Measurements from ENCODE around the gene RASL12.
"Not testable (repeated sequence)": the region's sequence is repeated elsewhere in the genome, so short reads cannot be mapped to it uniquely, and the experiment has no call there.

Gene RASL12

GRCh38 chr15:65081758-65082157 is 14.0 kb upstream of the RASL12 start:
- Histone ChIP-seq H3K9me3 (ENCODE audit: control insufficient read depth in 1 of 2, low read length in 2 of 2) (no peaks in the 10 kb centered on the region), H3K4me3 (ENCODE audit: low read depth in 1 of 2, low read length in 2 of 2) (no peak overlapping the region), H3K36me3 (ENCODE audit: control insufficient read depth in 1 of 2, insufficient read depth in 2 of 2, low read length in 2 of 2) (no peaks in the 10 kb centered on the region), H3K27me3 (ENCODE audit: low read depth, low read length) (no peaks in the 10 kb centered on the region), H3K4me1 (ENCODE audit: control insufficient read depth in 1 of 2, insufficient read depth in 2 of 2, low read length in 2 of 2) (peaks cover 6 to 21% of the 10 kb centered on the region in 2 donors), H3K27ac (ENCODE audit: low read length) (no peak overlapping the region)

- H3K4me1 ChIP-seq (ENCODE audit: control insufficient read depth in 1 of 2, insufficient read depth in 2 of 2, low read length in 2 of 2) = peaks cover 6 to 24% of the 10 kb centered on the region in 2 donors
- no peaks in the 10 kb centered on the region for H3K9me3 ChIP-seq (ENCODE audit: control insufficient read depth in 1 of 2, low read length in 2 of 2)
- H3K27ac ChIP-seq (ENCODE audit: low read length) = no peak overlapping the region
- no peaks in the 10 kb centered on the region for H3K27me3 ChIP-seq (ENCODE audit: low read depth, low read length)
- H3K36me3 ChIP-seq (ENCODE audit: control insufficient read depth in 1 of 2, insufficient read depth in 2 of 2, low read length in 2 of 2) = no peaks in the 10 kb centered on the region
- H3K4me3 ChIP-seq (ENCODE audit: low read depth in 1 of 2, low read length in 2 of 2) = no peak overlapping the region
These were observed 13.5 kb upstream of the RASL12 start for GRCh38 chr15:65081270-65081669.

- Histone ChIP-seq H3K27me3 (ENCODE audit: low read depth, low read length) (no peaks in the 10 kb centered on the region), H3K4me1 (ENCODE audit: control insufficient read depth in 1 of 2, insufficient read depth in 2 of 2, low read length in 2 of 2) (peaks cover 6 to 24% of the 10 kb centered on the region in 2 donors), H3K27ac (ENCODE audit: low read length) (no peak overlapping the region), H3K9me3 (ENCODE audit: control insufficient read depth in 1 of 2, low read length in 2 of 2) (no peaks in the 10 kb centered on the region), H3K4me3 (ENCODE audit: low read depth in 1 of 2, low read length in 2 of 2) (no peak overlapping the region), H3K36me3 (ENCODE audit: control insufficient read depth in 1 of 2, insufficient read depth in 2 of 2, low read length in 2 of 2) (no peaks in the 10 kb centered on the region)
These were observed 11.8 kb upstream of the RASL12 start for GRCh38 chr15:65079580-65079979.

- Histone ChIP-seq H3K36me3 (ENCODE audit: control insufficient read depth in 1 of 2, insufficient read depth in 2 of 2, low read length in 2 of 2) (no peaks in the 10 kb centered on the region), H3K9me3 (ENCODE audit: control insufficient read depth in 1 of 2, low read length in 2 of 2) (no peaks in the 10 kb centered on the region), H3K27me3 (ENCODE audit: low read depth, low read length) (no peaks in the 10 kb centered on the region), H3K4me3 (ENCODE audit: low read depth in 1 of 2, low read length in 2 of 2) (peak overlapping the region in 1 of 2 donors; percentile 18), H3K27ac (ENCODE audit: low read length) (no peak overlapping the region), H3K4me1 (ENCODE audit: control insufficient read depth in 1 of 2, insufficient read depth in 2 of 2, low read length in 2 of 2) (peaks cover 5 to 16% of the 10 kb centered on the region in 2 donors)
These were observed 10.2 kb upstream of the RASL12 start for GRCh38 chr15:65077981-65078352.

- Histone ChIP-seq H3K27me3 (ENCODE audit: low read depth, low read length) (no peaks in the 10 kb centered on the region), H3K36me3 (ENCODE audit: control insufficient read depth in 1 of 2, insufficient read depth in 2 of 2, low read length in 2 of 2) (no peaks in the 10 kb centered on the region), H3K4me1 (ENCODE audit: control insufficient read depth in 1 of 2, insufficient read depth in 2 of 2, low read length in 2 of 2) (peaks cover 0 to 11% of the 10 kb centered on the region in 2 donors), H3K4me3 (ENCODE audit: low read depth in 1 of 2, low read length in 2 of 2) (peak overlapping the region in 1 of 2 donors; percentile 18), H3K9me3 (ENCODE audit: control insufficient read depth in 1 of 2, low read length in 2 of 2) (no peaks in the 10 kb centered on the region), H3K27ac (ENCODE audit: low read length) (no peak overlapping the region)
These were observed 9.6 kb upstream of the RASL12 start for GRCh38 chr15:65077291-65077980.

GRCh38 chr15:65076486-65077290 is 8.9 kb upstream of the RASL12 start, which contains the start of gene KBTBD13:
KBTBD13 (plus strand) TSS chr15:65076746; CDS start chr15:65076816, 70 bp downstream.
- H3K9me3 ChIP-seq (ENCODE audit: control insufficient read depth in 1 of 2, low read length in 2 of 2) = no peaks in the 10 kb centered on the region
- H3K27me3 ChIP-seq (ENCODE audit: low read depth, low read length) = no peaks in the 10 kb centered on the region
- peak within 1 kb of the TSS in 1 of 2 donors; percentile 18 for H3K4me3 ChIP-seq (ENCODE audit: low read depth in 1 of 2, low read length in 2 of 2)
- H3K36me3 ChIP-seq (ENCODE audit: control insufficient read depth in 1 of 2, insufficient read depth in 2 of 2, low read length in 2 of 2) = no peaks in the 10 kb centered on the region
- peaks cover 4 to 12% of the 10 kb centered on the region in 2 donors for H3K4me1 ChIP-seq (ENCODE audit: control insufficient read depth in 1 of 2, insufficient read depth in 2 of 2, low read length in 2 of 2)
- H3K27ac ChIP-seq (ENCODE audit: low read length) = no peak within 1 kb of the TSS

- H3K27me3 ChIP-seq (ENCODE audit: low read depth, low read length); H3K4me3 ChIP-seq (ENCODE audit: low read depth in 1 of 2, low read length in 2 of 2); H3K9me3 ChIP-seq (ENCODE audit: control insufficient read depth in 1 of 2, low read length in 2 of 2); H3K27ac ChIP-seq (ENCODE audit: low read length); H3K36me3 ChIP-seq (ENCODE audit: control insufficient read depth in 1 of 2, insufficient read depth in 2 of 2, low read length in 2 of 2): not testable (repeated sequence)
- peaks cover 6 to 21% of the 10 kb centered on the region in 2 donors for H3K4me1 ChIP-seq (ENCODE audit: control insufficient read depth in 1 of 2, insufficient read depth in 2 of 2, low read length in 2 of 2)
These were observed 8.0 kb upstream of the RASL12 start for GRCh38 chr15:65075607-65076395.

- not testable (repeated sequence) for H3K27me3 ChIP-seq (ENCODE audit: low read depth, low read length); H3K27ac ChIP-seq (ENCODE audit: low read length); H3K9me3 ChIP-seq (ENCODE audit: control insufficient read depth in 1 of 2, low read length in 2 of 2); H3K36me3 ChIP-seq (ENCODE audit: control insufficient read depth in 1 of 2, insufficient read depth in 2 of 2, low read length in 2 of 2); H3K4me3 ChIP-seq (ENCODE audit: low read depth in 1 of 2, low read length in 2 of 2)
- H3K4me1 ChIP-seq (ENCODE audit: control insufficient read depth in 1 of 2, insufficient read depth in 2 of 2, low read length in 2 of 2) = peaks cover 6 to 24% of the 10 kb centered on the region in 2 donors
These were observed 7.2 kb upstream of the RASL12 start for GRCh38 chr15:65074946-65075345.

GRCh38 chr15:65072617-65073016 is 4.8 kb upstream of the RASL12 start:
- no peak overlapping the region for H3K27ac ChIP-seq (ENCODE audit: low read length)

GRCh38 chr15:65072027-65072426 is 4.2 kb upstream of the RASL12 start:
- Histone ChIP-seq H3K27me3 (ENCODE audit: low read depth, low read length) (peaks cover 14% of the 10 kb centered on the region), H3K36me3 (ENCODE audit: control insufficient read depth in 1 of 2, insufficient read depth in 2 of 2, low read length in 2 of 2) (no peaks in the 10 kb centered on the region), H3K27ac (ENCODE audit: low read length) (no peak overlapping the region), H3K9me3 (ENCODE audit: control insufficient read depth in 1 of 2, low read length in 2 of 2) (no peaks in the 10 kb centered on the region), H3K4me1 (ENCODE audit: control insufficient read depth in 1 of 2, insufficient read depth in 2 of 2, low read length in 2 of 2) (peaks cover 6 to 29% of the 10 kb centered on the region in 2 donors), H3K4me3 (ENCODE audit: low read depth in 1 of 2, low read length in 2 of 2) (no peak overlapping the region)

More at GRCh38 chr15:65072617-65073016, 4.8 kb upstream of the RASL12 start:
- Histone ChIP-seq H3K9me3 (ENCODE audit: control insufficient read depth in 1 of 2, low read length in 2 of 2) (no peaks in the 10 kb centered on the region), H3K27me3 (ENCODE audit: low read depth, low read length) (peaks cover 8% of the 10 kb centered on the region), H3K4me1 (ENCODE audit: control insufficient read depth in 1 of 2, insufficient read depth in 2 of 2, low read length in 2 of 2) (peaks cover 6 to 29% of the 10 kb centered on the region in 2 donors), H3K4me3 (ENCODE audit: low read depth in 1 of 2, low read length in 2 of 2) (no peak overlapping the region), H3K36me3 (ENCODE audit: control insufficient read depth in 1 of 2, insufficient read depth in 2 of 2, low read length in 2 of 2) (no peaks in the 10 kb centered on the region)

GRCh38 chr15:65071381-65071811 is 3.6 kb upstream of the RASL12 start:
- H3K4me3 ChIP-seq (ENCODE audit: low read depth in 1 of 2, low read length in 2 of 2) = no peak overlapping the region
- no peak overlapping the region for H3K27ac ChIP-seq (ENCODE audit: low read length)
- peaks cover 6 to 23% of the 10 kb centered on the region in 2 donors for H3K4me1 ChIP-seq (ENCODE audit: control insufficient read depth in 1 of 2, insufficient read depth in 2 of 2, low read length in 2 of 2)
- no peaks in the 10 kb centered on the region for H3K9me3 ChIP-seq (ENCODE audit: control insufficient read depth in 1 of 2, low read length in 2 of 2)
- peaks cover 16% of the 10 kb centered on the region for H3K27me3 ChIP-seq (ENCODE audit: low read depth, low read length)
- no peaks in the 10 kb centered on the region for H3K36me3 ChIP-seq (ENCODE audit: control insufficient read depth in 1 of 2, insufficient read depth in 2 of 2, low read length in 2 of 2)

Data from muscle layer of duodenum (tissue), 2 donors.